ENCODE data around the gene ANKRD16. TPM values are rescaled to one million over a fixed set of nuclear protein-coding genes. Genes with fewer than 3 reads are reported as not detected.
"Not testable (repeated sequence)": the region's sequence is repeated elsewhere in the genome, so short reads cannot be mapped to it uniquely, and the experiment has no call there.

ANKRD16 gene
- total and polyA plus RNA-seq, 2 of the 13 experiments (the other 11 are each of a cell fraction or from before 2014, with no cell fraction given): 8.0 to 11.4 TPM

DNA sequence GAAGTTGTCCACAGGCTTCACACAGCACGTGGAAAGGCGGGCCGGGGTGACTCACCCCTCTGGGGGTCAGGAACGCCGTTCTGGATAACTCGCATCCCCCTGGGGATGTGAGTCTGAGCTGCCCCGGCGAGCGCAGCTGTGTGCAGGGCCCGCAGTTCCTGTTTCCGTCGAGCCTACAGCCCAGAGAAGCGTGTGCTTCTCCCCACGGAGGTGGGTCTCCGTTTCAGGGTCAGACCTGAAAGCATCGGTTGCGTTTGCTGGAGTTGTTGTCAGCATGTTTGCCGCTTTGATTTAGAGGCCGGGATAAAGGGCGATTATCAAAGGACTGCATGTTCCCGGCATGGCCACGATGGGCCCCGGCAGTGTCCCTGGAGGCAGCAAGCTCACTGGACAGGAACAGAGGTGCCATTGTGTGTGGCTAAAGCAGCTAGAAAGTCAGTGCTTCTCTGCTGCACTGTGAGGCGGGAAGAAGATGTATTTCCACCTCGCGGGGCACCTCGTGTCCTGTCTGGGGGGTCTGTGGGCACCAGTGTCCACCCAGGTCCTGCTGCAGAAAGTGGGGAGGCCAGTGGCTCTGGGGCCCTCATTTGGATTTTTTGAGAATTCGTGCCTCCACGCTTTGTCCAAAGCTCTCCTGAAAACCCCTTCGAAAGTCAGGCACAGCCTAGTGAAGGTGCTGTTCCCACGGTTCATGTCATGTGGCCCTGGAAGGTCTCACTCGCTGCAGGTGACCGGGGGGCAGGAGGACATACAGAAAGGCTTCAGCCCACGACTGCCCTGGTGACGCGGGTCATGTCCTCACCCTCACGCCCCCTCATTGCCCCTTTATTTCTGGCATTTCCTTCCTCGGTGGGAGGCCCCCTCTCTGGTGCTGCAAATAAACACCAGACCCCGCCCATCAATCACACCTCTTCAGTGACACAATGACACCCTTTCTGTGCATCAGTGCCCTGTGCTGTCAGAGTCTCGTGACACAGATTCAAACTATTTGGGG is 49.1 kb downstream of the ANKRD16 start (continued):
- TF ChIP-seq MIXL1 (CRISPR knock-in tag; IDR thresholded peaks at IDR 0.05): no peak
- TF ChIP-seq, protein P1, sequence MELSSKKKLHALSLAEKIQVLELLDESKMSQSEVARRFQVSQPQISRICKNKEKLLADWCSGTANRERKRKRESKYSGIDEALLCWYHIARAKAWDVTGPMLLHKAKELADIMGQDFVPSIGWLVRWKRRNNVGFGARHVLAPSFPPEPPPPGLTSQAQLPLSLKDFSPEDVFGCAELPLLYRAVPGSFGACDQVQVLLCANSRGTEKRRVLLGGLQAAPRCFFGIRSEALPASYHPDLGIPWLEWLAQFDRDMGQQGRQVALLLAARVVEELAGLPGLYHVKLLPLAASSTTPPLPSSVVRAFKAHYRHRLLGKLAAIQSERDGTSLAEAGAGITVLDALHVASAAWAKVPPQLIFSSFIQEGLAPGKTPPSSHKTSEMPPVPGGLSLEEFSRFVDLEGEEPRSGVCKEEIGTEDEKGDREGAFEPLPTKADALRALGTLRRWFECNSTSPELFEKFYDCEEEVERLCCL (CRISPR knock-in tag; IDR thresholded peaks at IDR 0.05; ENCODE audit: borderline replicate concordance): 0 out of 2 replicates have a peak, but pooled peaks have one; percentile 26
- no peak for TF ChIP-seq RAD51 (IDR thresholded peaks at IDR 0.05; ENCODE audit: borderline replicate concordance)
- TF ChIP-seq ZNF574 (CRISPR knock-in tag; IDR thresholded peaks at IDR 0.05): peak; percentile 55
- TF ChIP-seq, protein P2, sequence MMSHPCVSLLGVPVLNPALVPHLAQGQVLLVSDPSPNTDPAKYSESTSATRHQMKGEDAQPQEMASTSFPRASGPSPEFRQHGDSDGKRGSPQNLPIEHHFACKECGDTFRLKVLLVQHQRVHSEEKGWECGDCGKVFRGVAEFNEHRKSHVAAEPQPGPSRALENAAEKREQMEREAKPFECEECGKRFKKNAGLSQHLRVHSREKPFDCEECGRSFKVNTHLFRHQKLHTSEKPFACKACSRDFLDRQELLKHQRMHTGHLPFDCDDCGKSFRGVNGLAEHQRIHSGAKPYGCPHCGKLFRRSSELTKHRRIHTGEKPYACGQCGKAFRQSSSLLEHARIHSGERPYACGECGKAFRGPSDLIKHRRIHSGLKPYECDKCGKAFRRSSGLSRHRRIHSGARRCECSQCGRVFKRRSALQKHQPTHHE (CRISPR knock-in tag; IDR thresholded peaks at IDR 0.05; ENCODE audit: borderline replicate concordance): no peak
- TF ChIP-seq, protein P3, sequence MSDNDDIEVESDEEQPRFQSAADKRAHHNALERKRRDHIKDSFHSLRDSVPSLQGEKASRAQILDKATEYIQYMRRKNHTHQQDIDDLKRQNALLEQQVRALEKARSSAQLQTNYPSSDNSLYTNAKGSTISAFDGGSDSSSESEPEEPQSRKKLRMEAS (IDR thresholded peaks at IDR 0.05): peak; percentile 62

DNA sequence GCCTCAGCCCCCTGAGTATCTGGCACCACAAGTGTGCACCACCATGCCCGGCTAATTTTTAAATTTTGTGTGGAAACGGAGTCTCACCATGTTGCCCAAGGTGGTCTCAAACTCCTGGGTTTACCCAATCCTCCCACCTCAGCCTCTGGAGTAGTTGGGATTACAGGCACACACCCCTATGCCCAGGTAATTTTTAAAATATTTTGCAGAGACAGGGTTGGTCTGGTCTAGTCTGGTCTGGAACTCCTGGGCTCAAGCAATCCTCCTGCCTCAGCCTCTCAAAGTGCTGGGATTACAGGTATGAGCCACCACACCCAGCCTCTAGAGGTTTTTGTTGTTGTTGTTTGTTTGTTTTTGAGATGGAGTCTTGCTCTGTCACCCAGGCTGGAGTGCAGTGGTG is 53.5 kb downstream of the ANKRD16 start:
- H3K4me3 ChIP-seq (replicated peaks in 1 of 3; ENCODE audit: insufficient read depth in 1 of 3, low read depth in 2 of 3, low read length in 3 of 3); FAIRE-seq; H2AFZ ChIP-seq (ENCODE audit: low read length); DNase-seq (ENCODE audit: low spot score); H4K20me1 ChIP-seq (ENCODE audit: insufficient read depth, low read length); H3K9me3 ChIP-seq (ENCODE audit: low read length); H3K27ac ChIP-seq (ENCODE audit: extremely low read length, insufficient read depth, low read length); H3K27me3 ChIP-seq (ENCODE audit: control insufficient read depth in 1 of 2, insufficient read depth in 2 of 2, low read length in 2 of 2); H3K79me2 ChIP-seq (ENCODE audit: insufficient read depth, low read length); POLR2A ChIA-PET; H3K36me3 ChIP-seq (replicated peaks in 1 of 2; ENCODE audit: control insufficient read depth in 1 of 2, insufficient read depth in 2 of 2, low read length in 2 of 2); BruUV-seq (replicated peaks); intact Hi-C loops (cut with micrococcal nuclease; ENCODE audit: unreplicated experiment); CTCF ChIA-PET (ENCODE audit: low intra/inter-chr PET ratio, low total read pairs); ATAC-seq; in situ Hi-C loops (cut with HindIII; ENCODE audit: extremely low pct_ligation_motif_present, low pct_unique_long_range_greater_than_20kb); H3K9ac ChIP-seq (ENCODE audit: insufficient read depth, low read depth, low read length): not testable (repeated sequence)
- 81% methylated on average over 2 of the region's 2 CpGs for WGBS (ENCODE audit: low lambda C conversion rate)
- Histone ChIP-seq H3K4me1 (ENCODE audit: insufficient read depth, low read length) (peaks cover 70% of the 10 kb centered on the region), H3K4me2 (ENCODE audit: low read depth, low read length) (peak overlapping the region; percentile 66)
